Dendritic cell treated with granulocyte-macrophage colony-stimulating factor and Interleukin-4, amounts not matched to agents 40 ng/mL and 50 ng/mL, for 4 days (primary cell): Measurements from ENCODE around the gene GNMT.
"Not testable (repeated sequence)": the region's sequence is repeated elsewhere in the genome, so short reads cannot be mapped to it uniquely, and the experiment has no call there.

Experiments
- H3K27ac Mint-ChIP-seq: one replicate; pipeline ENCODE4 v1.8.0; 2022; ENCODE audit warnings: mild to moderate bottlenecking, mixed read lengths
- H3K27me3 Mint-ChIP-seq: one replicate; pipeline ENCODE4 v1.8.0; 2022; ENCODE audit warnings: mild to moderate bottlenecking, mixed read lengths
- H3K36me3 Mint-ChIP-seq: one replicate; pipeline ENCODE4 v1.8.0; 2022; ENCODE audit warnings: low read depth, mixed read lengths
- H3K4me1 Mint-ChIP-seq: one replicate; pipeline ENCODE4 v1.8.0; 2022; ENCODE audit warnings: low read depth, mixed read lengths
- H3K4me3 Mint-ChIP-seq: one replicate; pipeline ENCODE4 v1.8.0; 2022; ENCODE audit warnings: mild to moderate bottlenecking, moderate library complexity, mixed read lengths
- H3K9me3 Mint-ChIP-seq: one replicate; pipeline ENCODE4 v1.8.0; 2022; ENCODE audit warnings: mixed read lengths
- intact Hi-C: fragments of 100-400 bp; cut with micrococcal nuclease; formaldehyde crosslinking; loops from one replicate; pipeline ENCODE4 v1.15.0; 2022

The GNMT gene

DNA sequence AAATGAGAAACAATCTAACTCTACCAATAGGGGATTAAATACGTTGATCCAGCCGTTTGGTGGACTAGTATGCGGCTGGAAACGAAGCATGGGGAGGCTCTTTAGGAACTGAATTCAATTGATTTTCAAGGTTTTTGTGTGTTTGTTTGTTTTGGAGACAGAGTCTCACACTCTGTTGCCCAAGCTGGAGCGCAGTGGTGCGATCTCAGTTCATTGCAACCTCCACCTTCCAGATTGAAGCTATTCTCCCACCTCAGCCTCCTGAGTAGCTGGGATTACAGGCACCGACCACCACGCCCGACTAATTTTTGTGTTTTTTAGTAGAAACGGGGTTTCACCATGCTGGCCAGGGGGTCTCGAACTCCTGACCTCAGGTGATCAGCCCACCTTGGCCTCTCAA is 24.2 kb upstream of the GNMT start:
- peaks cover 54% of the 10 kb centered on the region for H3K4me1 Mint-ChIP-seq
- no peak overlapping the region for H3K27ac Mint-ChIP-seq

DNA sequence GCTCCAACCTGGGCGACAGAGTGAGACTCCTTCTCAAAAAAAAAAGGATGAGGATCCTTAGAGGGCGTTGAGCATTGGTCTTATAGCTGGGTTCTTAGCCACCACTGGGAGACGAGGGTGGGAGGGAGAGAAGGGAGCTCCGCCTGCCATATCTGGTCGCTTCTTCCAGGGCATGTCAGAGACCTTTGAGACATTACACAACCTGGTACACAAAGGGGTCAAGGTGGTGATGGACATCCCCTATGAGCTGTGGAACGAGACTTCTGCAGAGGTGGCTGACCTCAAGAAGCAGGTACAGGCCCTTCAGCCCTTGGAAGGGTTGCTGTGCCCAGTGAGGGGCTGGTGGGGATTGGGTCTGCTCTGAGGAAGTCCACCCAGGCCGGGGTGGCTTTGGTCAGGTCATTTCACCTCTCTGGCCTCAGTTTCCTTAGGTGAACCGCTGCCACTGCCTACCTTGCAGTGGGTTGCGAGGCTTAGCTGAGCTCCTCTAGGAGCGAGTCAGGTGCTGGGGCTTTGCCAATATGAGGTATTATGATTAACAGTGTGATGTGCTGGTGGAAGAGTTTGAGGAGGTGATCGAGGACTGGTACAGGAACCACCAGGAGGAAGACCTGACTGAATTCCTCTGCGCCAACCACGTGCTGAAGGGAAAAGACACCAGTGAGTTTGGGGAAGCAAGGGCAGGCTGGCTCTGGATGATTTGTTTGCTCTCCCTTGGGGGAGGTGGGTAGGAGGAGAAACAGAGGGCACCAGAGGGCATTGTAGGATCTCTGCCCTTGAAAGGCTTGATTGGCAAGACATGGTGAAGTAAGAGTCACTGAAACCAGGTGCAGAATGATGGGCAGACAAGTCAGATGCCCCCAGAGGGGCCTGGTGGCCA is 22.8 kb upstream of the GNMT start:
- H3K27me3 Mint-ChIP-seq, result no peaks in the 10 kb centered on the region
- no peak overlapping the region for H3K4me3 Mint-ChIP-seq
- intact Hi-C loops, result no loop called here
- H3K27ac Mint-ChIP-seq, result no peak overlapping the region
- no peaks in the 10 kb centered on the region for H3K9me3 Mint-ChIP-seq
- peaks cover 100% of the 10 kb centered on the region for H3K36me3 Mint-ChIP-seq
- H3K4me1 Mint-ChIP-seq, result peaks cover 42% of the 10 kb centered on the region

More for the DNA sequence above, 24.2 kb upstream of the GNMT start:
- H3K27me3 Mint-ChIP-seq, result no peaks in the 10 kb centered on the region
- H3K9me3 Mint-ChIP-seq, result no peaks in the 10 kb centered on the region
- no peak overlapping the region for H3K4me3 Mint-ChIP-seq
- intact Hi-C loops, result no loop called here
- H3K36me3 Mint-ChIP-seq, result peaks cover 100% of the 10 kb centered on the region

GRCh38 chr6:42938428-42938796 is 22.1 kb upstream of the GNMT start:
- Mint-ChIP-seq H3K4me3 (no peak overlapping the region), H3K36me3 (peaks cover 100% of the 10 kb centered on the region), H3K4me1 (peaks cover 36% of the 10 kb centered on the region), H3K9me3 (no peaks in the 10 kb centered on the region), H3K27ac (no peak overlapping the region), H3K27me3 (no peaks in the 10 kb centered on the region)
- intact Hi-C loops, result no loop called here

DNA sequence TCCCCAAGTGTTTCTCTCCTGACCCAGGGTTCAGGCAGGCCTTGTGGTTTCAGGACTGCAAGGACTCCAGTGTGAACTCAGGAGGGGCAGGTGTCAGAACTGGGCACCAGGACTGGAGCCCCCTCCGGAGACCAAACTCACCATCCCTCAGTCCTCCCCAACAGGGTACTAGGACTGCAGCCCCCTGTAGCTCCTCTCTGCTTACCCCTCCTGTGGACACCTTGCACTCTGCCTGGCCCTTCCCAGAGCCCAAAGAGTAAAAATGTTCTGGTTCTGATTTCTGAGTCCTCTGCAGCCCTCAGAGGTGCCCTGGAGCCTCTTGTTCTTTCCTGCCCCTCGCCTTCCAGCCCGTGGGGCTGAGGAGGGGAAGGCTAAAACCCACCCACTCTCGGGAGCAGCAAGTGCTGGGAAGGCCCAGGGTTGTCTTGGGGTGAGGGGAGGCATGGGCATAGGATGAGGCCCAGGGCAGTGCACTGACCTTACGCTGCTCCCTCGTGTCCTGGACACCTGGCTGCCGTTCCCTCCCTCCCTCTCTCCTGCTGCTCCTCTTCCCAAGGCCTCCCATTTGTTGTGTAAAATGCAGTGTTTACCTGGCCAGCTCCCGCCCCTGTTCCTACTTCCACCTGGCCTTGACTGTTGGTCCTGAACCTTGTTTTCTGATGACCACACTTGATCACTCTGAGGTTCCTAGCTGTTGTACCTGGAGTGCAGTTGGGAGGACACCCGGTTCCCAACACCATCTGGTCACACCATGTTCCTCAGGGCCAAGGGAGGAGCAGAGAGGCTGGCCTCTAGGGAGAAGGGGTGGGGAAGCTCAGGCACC is 21.4 kb upstream of the GNMT start:
- intact Hi-C loops, result no loop called here
- Mint-ChIP-seq H3K36me3 (peaks cover 100% of the 10 kb centered on the region), H3K27ac (no peak overlapping the region), H3K27me3 (no peaks in the 10 kb centered on the region), H3K4me1 (peaks cover 28% of the 10 kb centered on the region), H3K4me3 (no peak overlapping the region), H3K9me3 (no peaks in the 10 kb centered on the region)

DNA sequence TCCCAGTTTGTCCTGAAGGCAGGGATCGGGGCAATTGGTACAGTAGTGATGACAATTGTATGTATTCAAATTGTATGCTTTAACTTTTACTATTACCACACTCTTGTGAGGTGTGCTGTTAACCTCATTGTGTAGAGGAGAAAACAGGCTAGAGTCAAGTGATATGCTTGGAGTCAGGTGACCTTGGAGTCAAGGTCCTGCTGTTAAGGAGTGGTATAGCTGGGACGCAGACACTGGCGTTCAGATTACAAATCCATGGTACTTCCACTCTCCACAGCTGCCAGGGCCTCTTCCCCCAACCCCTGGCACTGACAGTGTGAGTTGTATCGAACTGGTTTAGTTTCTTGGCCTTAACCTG is 20.8 kb upstream of the GNMT start:
- H3K9me3 Mint-ChIP-seq, result no peaks in the 10 kb centered on the region
- H3K27me3 Mint-ChIP-seq, result no peaks in the 10 kb centered on the region
- no peak overlapping the region for H3K4me3 Mint-ChIP-seq
- H3K4me1 Mint-ChIP-seq, result peaks cover 24% of the 10 kb centered on the region
- no peak overlapping the region for H3K27ac Mint-ChIP-seq
- intact Hi-C loops, result no loop called here
- peaks cover 100% of the 10 kb centered on the region for H3K36me3 Mint-ChIP-seq

GRCh38 chr6:42940493-42941045 is 20.0 kb upstream of the GNMT start:
- Mint-ChIP-seq H3K27me3 (no peaks in the 10 kb centered on the region), H3K9me3 (no peaks in the 10 kb centered on the region), H3K4me1 (peaks cover 19% of the 10 kb centered on the region), H3K27ac (no peak overlapping the region), H3K4me3 (no peak overlapping the region), H3K36me3 (peaks cover 100% of the 10 kb centered on the region)
- intact Hi-C loops, result no loop called here

DNA sequence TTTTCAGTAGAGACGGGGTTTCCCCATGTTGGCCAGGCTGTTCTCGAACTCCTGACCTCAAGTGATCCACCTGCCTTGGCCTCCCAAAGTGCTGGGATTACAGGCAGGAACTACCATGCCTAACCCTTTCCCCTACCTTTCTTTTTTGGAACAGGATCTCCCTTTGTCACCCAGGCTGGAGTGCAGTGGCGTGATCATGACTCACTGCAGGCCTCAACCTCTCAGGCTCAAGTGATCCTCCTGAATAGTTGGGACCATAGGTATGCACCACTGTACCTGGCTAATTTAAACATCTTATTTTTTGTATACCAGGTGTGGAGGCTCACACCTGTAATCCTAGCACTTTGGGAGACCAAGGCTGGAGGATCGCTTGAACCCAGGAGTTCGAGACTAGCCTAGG is 19.2 kb upstream of the GNMT start:
- intact Hi-C loops, H3K4me3 Mint-ChIP-seq, H3K27ac Mint-ChIP-seq, H3K9me3 Mint-ChIP-seq, H3K27me3 Mint-ChIP-seq: not testable (repeated sequence)
- Mint-ChIP-seq H3K4me1 (peaks cover 17% of the 10 kb centered on the region), H3K36me3 (peaks cover 98% of the 10 kb centered on the region)

DNA sequence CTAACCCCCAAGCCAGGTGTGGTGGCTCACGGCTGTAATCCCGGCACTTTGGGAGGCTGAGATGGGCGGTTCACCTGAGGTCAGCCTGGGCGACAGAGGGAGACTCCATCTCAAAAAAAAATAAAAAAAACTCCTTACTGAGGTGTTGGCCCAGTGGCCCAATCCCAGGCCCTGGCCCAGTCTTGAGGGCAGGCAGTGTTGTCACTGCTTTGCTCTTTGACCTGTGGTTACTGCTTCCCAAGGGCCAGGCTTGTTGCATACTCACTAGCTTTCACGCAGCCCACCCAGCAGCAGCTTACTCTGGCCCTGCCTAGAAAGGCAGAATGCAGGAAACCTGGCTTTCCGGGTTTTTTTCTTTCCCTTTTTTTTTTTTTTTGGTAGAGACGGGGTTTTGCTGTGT is 18.1 kb upstream of the GNMT start:
- intact Hi-C loops, result no loop called here
- Mint-ChIP-seq H3K27ac (no peak overlapping the region), H3K4me1 (peaks cover 17% of the 10 kb centered on the region), H3K9me3 (no peaks in the 10 kb centered on the region), H3K27me3 (no peaks in the 10 kb centered on the region), H3K4me3 (no peak overlapping the region), H3K36me3 (peaks cover 98% of the 10 kb centered on the region)

GRCh38 chr6:42947950-42948349 is 12.6 kb upstream of the GNMT start:
- Mint-ChIP-seq H3K9me3 (no peaks in the 10 kb centered on the region), H3K27me3 (no peaks in the 10 kb centered on the region), H3K27ac (no peak overlapping the region), H3K4me1 (no peaks in the 10 kb centered on the region), H3K36me3 (peaks cover 62% of the 10 kb centered on the region), H3K4me3 (no peak overlapping the region)
- intact Hi-C loops, result no loop called here

- Mint-ChIP-seq H3K27me3 (no peaks in the 10 kb centered on the region), H3K4me1 (no peaks in the 10 kb centered on the region), H3K36me3 (peaks cover 19% of the 10 kb centered on the region), H3K4me3 (no peak overlapping the region), H3K9me3 (no peaks in the 10 kb centered on the region), H3K27ac (no peak overlapping the region)
- intact Hi-C loops, result no loop called here
Observed at GRCh38 chr6:42952389-42952788, 8.2 kb upstream of the GNMT start.

DNA sequence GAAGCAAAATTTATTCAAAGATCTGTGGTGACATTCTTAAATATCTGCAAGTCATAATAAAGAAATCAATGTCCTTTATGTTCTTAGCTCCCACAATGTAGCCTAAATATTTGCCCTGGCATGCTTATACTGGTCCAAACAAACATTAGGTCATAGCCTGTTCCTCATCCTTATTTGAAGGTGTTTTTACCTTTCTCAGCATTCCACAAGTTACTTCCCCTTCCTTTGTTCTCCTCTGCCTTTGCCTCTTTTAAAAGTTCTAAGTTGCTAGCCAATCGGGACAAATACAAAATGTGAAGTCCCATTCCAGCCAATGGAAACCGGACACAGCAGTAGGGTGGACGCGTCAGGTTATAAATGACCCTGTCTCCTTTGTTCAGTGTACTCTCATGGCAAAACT is 6.1 kb upstream of the GNMT start:
- intact Hi-C loops, H3K27ac Mint-ChIP-seq, H3K36me3 Mint-ChIP-seq, H3K27me3 Mint-ChIP-seq, H3K4me3 Mint-ChIP-seq, H3K9me3 Mint-ChIP-seq, H3K4me1 Mint-ChIP-seq: not testable (repeated sequence)

DNA sequence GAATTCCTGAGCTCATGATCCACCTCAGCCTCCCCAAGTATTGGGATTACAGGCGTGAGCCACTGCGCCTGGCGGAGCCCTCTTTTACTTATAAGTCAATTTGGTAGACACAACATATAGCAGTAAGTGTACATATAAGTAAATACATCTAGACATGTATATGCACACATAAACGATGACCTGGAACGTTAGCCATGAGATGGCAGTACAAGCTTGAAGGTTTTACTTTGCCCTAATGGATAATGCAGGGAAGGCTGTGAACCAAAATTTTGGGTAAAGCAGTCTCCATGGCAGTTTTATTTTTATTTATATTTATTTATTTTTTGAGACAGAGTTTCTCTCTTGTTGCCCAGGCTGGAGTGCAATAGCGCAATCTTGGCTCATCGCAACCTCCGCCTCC is 2.4 kb upstream of the GNMT start:
- H3K4me1 Mint-ChIP-seq, result peaks cover 15% of the 10 kb centered on the region
- intact Hi-C loops, result no loop called here
- no peak overlapping the region for H3K4me3 Mint-ChIP-seq
- H3K36me3 Mint-ChIP-seq, result peaks cover 16% of the 10 kb centered on the region
- no peak overlapping the region for H3K27ac Mint-ChIP-seq
- peaks cover 32% of the 10 kb centered on the region for H3K27me3 Mint-ChIP-seq
- H3K9me3 Mint-ChIP-seq, result no peaks in the 10 kb centered on the region

DNA sequence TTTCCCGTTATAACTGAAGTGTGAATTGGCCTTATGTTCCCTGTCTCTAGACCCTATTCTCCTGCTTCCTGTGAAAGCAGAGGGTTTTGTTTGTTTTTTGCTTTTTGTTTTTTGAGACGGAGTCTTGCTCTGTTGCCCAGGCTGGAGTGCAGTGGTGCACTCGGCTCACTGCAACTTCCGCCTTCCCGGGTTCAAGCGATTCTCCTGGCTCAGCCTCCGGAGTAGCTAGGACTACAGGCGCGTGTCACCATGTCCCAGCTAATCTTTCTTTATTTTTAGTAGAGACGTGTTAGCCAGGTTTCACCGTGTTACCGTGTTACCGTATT is 674 bp upstream of the GNMT start:
- Mint-ChIP-seq H3K4me3 (peak overlapping the region; percentile 66), H3K4me1 (peaks cover 15% of the 10 kb centered on the region), H3K9me3 (no peaks in the 10 kb centered on the region), H3K27me3 (peaks cover 32% of the 10 kb centered on the region), H3K27ac (no peak overlapping the region), H3K36me3 (peaks cover 34% of the 10 kb centered on the region)
- intact Hi-C loops, result no loop called here

DNA sequence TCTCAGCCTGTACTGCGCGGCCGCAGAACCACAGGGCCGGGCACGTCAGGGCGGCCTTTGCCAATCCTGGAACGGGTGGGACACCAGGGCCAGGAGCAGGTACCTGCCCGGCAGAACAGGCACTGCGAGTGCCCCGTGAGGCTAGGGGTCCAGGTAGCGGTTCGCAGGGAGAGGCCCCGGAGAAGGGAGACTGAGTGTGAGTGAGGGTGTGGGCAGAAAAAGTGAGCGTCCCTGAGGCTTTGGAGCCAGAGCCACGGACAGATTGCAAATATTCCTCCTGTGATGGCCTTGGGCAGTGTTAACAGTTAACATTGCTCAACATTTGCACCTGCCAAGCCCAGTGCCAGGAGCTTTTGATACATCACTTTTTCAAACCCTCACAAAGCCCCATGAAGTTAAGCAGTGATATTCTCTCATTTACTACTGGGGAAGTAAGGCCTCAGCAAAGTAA is 491 bp downstream of the GNMT start:
- no peak overlapping the region for H3K27ac Mint-ChIP-seq
- H3K36me3 Mint-ChIP-seq, result peaks cover 45% of the 10 kb centered on the region
- peaks cover 15% of the 10 kb centered on the region for H3K4me1 Mint-ChIP-seq
- H3K9me3 Mint-ChIP-seq, result no peaks in the 10 kb centered on the region
- H3K4me3 Mint-ChIP-seq, result peak overlapping the region; percentile 66
- intact Hi-C loops, result no loop called here
- peaks cover 32% of the 10 kb centered on the region for H3K27me3 Mint-ChIP-seq
